Body of pancreas (tissue), 4 donors: ENCODE results near the gene SLC12A8. TPM values are rescaled to one million over a fixed set of nuclear protein-coding genes. Genes with fewer than 3 reads are reported as not detected.

Experiments used
- ATAC-seq: fragments of 150-250 bp; one replicate; pipeline ENCODE4 v1.9.1; 2016
- DNase-seq, 4 donors: peaks; one replicate each; pipeline ENCODE4 v3.0.0-alpha.2; 2019
- H3K27ac ChIP-seq, 4 donors: fragments of 200-600 bp; sonication (generic); 1 replicate in 3 of 4; 2 replicates in 1 of 4; pipeline versions ENCODE4 v1.5.1 to v1.6.1; 2016 to 2019; ENCODE audit warnings: mild to moderate bottlenecking in 1 of 4, mixed read lengths in 1 of 4, moderate library complexity in 1 of 4
- H3K27me3 ChIP-seq, 2 donors: fragments of 200-600 bp; sonication (generic); one replicate each; pipeline ENCODE4 v1.6.0; 2016; ENCODE audit warnings: mild to moderate bottlenecking in 1 of 2
- H3K36me3 ChIP-seq, 2 donors: fragments of 200-600 bp; sonication (generic); replicated peaks in 1 of 2; 2 replicates each; pipeline ENCODE4 v1.5.1; 2016; ENCODE audit warnings: low read depth in 2 of 2; ENCODE audit not compliant: insufficient read depth in 1 of 2
- H3K4me1 ChIP-seq: fragments of 200-600 bp; sonication (generic); one replicate; pipeline ENCODE4 v1.6.0; 2016
- H3K4me3 ChIP-seq, 2 donors: fragments of 200-600 bp; sonication (generic); 1 replicate in 1 of 2; 2 replicates in 1 of 2; pipeline ENCODE4 v1.5.1; 2016 to 2019
- H3K9me3 ChIP-seq, 3 donors: fragments of 200-600 bp; sonication (generic); 1 replicate in 2 of 3; 2 replicates in 1 of 3; pipeline ENCODE4 v1.5.1; 2016
- CTCF ChIP-seq, 7 experiments: fragments of 450-650 bp in 4 of 7; fragments of 200-600 bp in 3 of 7; sonication (generic) in 3 of 7; IDR thresholded peaks; one replicate each; pipeline ENCODE4 v1.5.1; 2016 to 2019; ENCODE audit warnings: antibody characterized with exemption in 7 of 7
- POLR2A ChIP-seq, 3 donors: fragments of 450-650 bp; IDR thresholded peaks; one replicate each; pipeline ENCODE4 v1.6.1; 2016; ENCODE audit warnings: antibody characterized with exemption in 3 of 3, mild to moderate bottlenecking in 2 of 3
- WGBS, 2 donors: methylation state at CpG; one replicate each; pipeline ENCODE4 v1.1.5; 2017; 5-methylcytosine and 5-hydroxymethylcytosine counted together
- intact Hi-C: fragments of 100-400 bp; cut with DNase I; formaldehyde crosslinking; loops from one replicate; pipeline ENCODE4 v1.15.1; 2023
- total RNA-seq, 2 donors: library from RNA; depleted of rRNA; stranded (reverse); fragments of >200 nt; gene quantifications; one replicate each; pipeline ENCODE4 v1.1.0, GENCODE V29; 2016

SLC12A8 gene
- total RNA-seq, 2 donors from 2014 or later = 10.1 to 30.0 TPM

DNA sequence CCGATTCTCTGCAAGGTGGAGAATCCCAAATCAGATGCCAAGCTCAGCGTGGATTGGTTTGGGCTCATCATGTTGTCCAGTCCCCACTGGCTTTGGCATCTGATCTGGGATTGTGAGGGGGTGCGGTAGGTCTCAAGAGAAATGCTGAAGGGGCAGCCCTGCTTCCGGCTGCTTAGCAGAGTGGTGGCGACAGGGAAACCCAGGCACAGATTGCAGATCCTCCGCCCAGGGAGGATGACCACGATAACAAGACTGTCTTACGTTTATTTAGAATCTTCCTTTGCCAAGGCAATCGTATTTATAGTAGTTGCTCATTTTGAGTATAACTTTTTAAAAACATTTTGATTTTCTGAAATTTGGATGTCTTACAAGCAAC lies 61.1 kb downstream of the SLC12A8 start:
- no peak overlapping the region for H3K27ac ChIP-seq
- 78 to 94% methylated on average over 9 of the region's 9 CpGs for WGBS, 2 donors
- H3K4me3 ChIP-seq = no peak overlapping the region
- no peak for ATAC-seq
- intact Hi-C loops = no loop called here
- no peaks in the 10 kb centered on the region for H3K27me3 ChIP-seq
- TF ChIP-seq POLR2A (IDR thresholded peaks at IDR 0.05) (no peak), CTCF (IDR thresholded peaks at IDR 0.05) (no peak)
- H3K36me3 ChIP-seq = no peaks in the 10 kb centered on the region
- H3K9me3 ChIP-seq = no peaks in the 10 kb centered on the region
- DNase-seq = no peak
- peaks cover 4% of the 10 kb centered on the region for H3K4me1 ChIP-seq

GRCh38 chr3:125150525-125151441 lies 61.8 kb downstream of the SLC12A8 start:
- Histone ChIP-seq H3K4me3 (no peak overlapping the region), H3K27me3 (no peaks in the 10 kb centered on the region), H3K9me3 (no peaks in the 10 kb centered on the region), H3K36me3 (no peaks in the 10 kb centered on the region), H3K4me1 (peaks cover 4% of the 10 kb centered on the region), H3K27ac (no peak overlapping the region)
- no peak for ATAC-seq
- DNase-seq = peak; percentile 40 to 59 (median 53)
- intact Hi-C loops = no loop called here
- WGBS, 2 donors = 75 to 79% methylated on average over 14 of the region's 14 CpGs
- no peak for TF ChIP-seq POLR2A (IDR thresholded peaks at IDR 0.05)
- TF ChIP-seq CTCF (IDR thresholded peaks at IDR 0.05) = peak in 6 of 7 experiments; percentile 12 to 51 (median 44)

GRCh38 chr3:125149462-125149861 lies 63.1 kb downstream of the SLC12A8 start:
- H3K4me1 ChIP-seq = peaks cover 4% of the 10 kb centered on the region
- no peaks in the 10 kb centered on the region for H3K27me3 ChIP-seq
- intact Hi-C loops = no loop called here
- no peak overlapping the region for H3K27ac ChIP-seq
- TF ChIP-seq POLR2A (IDR thresholded peaks at IDR 0.05) (no peak), CTCF (IDR thresholded peaks at IDR 0.05) (no peak)
- no peaks in the 10 kb centered on the region for H3K9me3 ChIP-seq
- no peak for ATAC-seq
- H3K36me3 ChIP-seq = no peaks in the 10 kb centered on the region
- H3K4me3 ChIP-seq = no peak overlapping the region
- DNase-seq = no peak

GRCh38 chr3:125148836-125149235 lies 63.7 kb downstream of the SLC12A8 start:
- Histone ChIP-seq H3K4me3 (no peak overlapping the region), H3K27ac (no peak overlapping the region), H3K4me1 (peaks cover 4% of the 10 kb centered on the region), H3K9me3 (no peaks in the 10 kb centered on the region), H3K36me3 (no peaks in the 10 kb centered on the region), H3K27me3 (no peaks in the 10 kb centered on the region)
- TF ChIP-seq CTCF (IDR thresholded peaks at IDR 0.05) (no peak), POLR2A (IDR thresholded peaks at IDR 0.05) (no peak)
- 75 to 92% methylated on average over 5 to 17 of the region's 17 CpGs for WGBS, 2 donors
- intact Hi-C loops = no loop called here
- ATAC-seq (no peak), DNase-seq (no peak)
